ENCODE data around the gene BRD1. TPM values are rescaled to one million over a fixed set of nuclear protein-coding genes. Genes with fewer than 3 reads are reported as not detected.
"Not testable (repeated sequence)": the region's sequence is repeated elsewhere in the genome, so short reads cannot be mapped to it uniquely, and the experiment has no call there.

The BRD1 gene
- total RNA-seq, 1 donor from 2014 or later = 64.1 TPM

DNA sequence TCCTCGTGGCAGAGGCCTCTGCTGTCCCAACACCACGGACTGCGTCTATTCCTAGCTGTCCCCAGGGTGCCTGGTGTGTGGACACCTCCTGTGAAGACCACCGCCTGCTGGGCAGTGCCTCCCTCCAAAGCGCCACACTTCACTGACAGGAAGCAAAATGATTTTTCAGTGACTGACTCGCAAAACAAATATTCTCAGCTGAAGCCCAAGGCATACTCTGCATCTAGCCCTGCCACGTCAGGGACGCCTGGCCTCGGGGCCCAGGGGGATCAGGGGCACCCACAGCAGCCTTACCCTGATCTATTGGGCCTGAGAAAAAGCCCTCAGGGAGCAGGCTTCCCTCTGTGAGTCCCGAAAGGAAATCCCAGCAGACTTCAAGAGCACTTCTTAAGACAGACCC lies 2.2 kb downstream of the BRD1 start:
- Mint-ChIP-seq H3K36me3 (peaks cover 31% of the 10 kb centered on the region), H3K4me3 (peak overlapping the region; percentile 85), H3K4me1 (peaks cover 25% of the 10 kb centered on the region), H3K27me3 (ENCODE audit: low read depth) (no peaks in the 10 kb centered on the region), H3K27ac (peak overlapping the region; percentile 93), H3K9me3 (peaks cover 8% of the 10 kb centered on the region)
- TF ChIP-seq, protein P1, sequence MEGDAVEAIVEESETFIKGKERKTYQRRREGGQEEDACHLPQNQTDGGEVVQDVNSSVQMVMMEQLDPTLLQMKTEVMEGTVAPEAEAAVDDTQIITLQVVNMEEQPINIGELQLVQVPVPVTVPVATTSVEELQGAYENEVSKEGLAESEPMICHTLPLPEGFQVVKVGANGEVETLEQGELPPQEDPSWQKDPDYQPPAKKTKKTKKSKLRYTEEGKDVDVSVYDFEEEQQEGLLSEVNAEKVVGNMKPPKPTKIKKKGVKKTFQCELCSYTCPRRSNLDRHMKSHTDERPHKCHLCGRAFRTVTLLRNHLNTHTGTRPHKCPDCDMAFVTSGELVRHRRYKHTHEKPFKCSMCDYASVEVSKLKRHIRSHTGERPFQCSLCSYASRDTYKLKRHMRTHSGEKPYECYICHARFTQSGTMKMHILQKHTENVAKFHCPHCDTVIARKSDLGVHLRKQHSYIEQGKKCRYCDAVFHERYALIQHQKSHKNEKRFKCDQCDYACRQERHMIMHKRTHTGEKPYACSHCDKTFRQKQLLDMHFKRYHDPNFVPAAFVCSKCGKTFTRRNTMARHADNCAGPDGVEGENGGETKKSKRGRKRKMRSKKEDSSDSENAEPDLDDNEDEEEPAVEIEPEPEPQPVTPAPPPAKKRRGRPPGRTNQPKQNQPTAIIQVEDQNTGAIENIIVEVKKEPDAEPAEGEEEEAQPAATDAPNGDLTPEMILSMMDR (IDR thresholded peaks at IDR 0.05; ENCODE audit: unreplicated experiment) = no peak
- no peak for DNase-seq (ENCODE audit: low spot score in 2 of 2, unreplicated experiment in 2 of 2)

DNA sequence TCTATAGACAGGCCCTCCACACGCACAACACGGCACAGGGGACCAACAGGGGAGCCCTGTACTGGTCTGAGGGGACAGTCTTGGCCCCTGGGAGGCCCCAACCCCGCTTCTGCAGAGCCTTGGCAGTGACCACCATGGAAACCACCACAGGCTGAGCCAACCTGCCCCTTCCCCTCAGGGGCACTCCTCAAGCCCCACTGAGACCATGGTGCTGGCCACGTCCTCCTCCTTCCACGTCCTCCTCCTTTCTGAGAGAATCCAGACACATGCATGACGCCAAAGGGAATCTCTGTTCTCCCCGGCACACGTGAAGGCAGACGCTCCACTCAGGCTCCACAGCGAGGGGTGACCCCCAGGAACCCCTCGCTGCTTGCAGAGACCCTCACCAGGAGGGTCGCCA lies 2.7 kb downstream of the BRD1 start:
- Mint-ChIP-seq H3K27ac (peak overlapping the region; percentile 93), H3K4me3 (peak overlapping the region; percentile 85), H3K27me3 (ENCODE audit: low read depth) (no peaks in the 10 kb centered on the region), H3K36me3 (peaks cover 34% of the 10 kb centered on the region), H3K9me3 (peaks cover 7% of the 10 kb centered on the region), H3K4me1 (peaks cover 25% of the 10 kb centered on the region)
- TF ChIP-seq, protein P1 (IDR thresholded peaks at IDR 0.05; ENCODE audit: unreplicated experiment) = no peak
- no peak for DNase-seq (ENCODE audit: low spot score in 2 of 2, unreplicated experiment in 2 of 2)

DNA sequence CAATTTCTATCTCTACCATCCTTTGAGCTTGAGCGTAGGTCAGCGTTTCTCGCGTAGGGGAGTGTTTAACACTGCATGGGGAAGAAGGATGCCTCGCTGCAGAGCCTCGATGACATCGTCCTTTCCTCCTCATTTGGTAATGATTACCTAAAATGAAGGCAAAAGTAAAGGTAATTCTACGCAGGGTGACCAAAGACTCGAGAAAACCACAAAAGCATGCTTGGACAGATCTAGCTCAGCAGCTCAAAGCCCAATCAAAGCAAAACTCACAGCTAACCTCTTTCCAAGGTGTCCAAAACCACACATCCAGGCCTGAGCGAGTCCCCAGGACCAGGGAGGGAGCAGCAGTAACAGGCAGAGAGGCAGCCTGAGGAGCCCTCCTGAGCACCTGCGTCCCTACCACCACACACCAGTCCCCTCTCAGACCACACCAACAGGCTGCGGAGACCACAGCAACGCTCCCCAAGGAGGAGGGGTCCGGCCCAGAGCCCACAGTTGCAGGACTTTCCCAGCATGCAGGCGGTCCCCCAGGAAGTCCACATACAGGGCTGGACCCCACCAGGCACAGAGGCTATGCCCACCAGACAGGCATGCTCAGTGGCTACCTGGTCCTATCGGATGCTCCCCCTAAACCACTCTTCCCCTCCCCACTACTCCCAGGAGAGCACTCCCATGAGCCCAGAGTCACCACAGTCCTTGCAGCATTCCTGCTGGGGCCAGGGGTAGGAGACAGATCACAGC lies 3.3 kb downstream of the BRD1 start:
- Mint-ChIP-seq H3K27ac (peak overlapping the region; percentile 39), H3K36me3 (peaks cover 31% of the 10 kb centered on the region), H3K27me3 (ENCODE audit: low read depth) (no peaks in the 10 kb centered on the region), H3K4me3 (peak overlapping the region; percentile 85), H3K9me3 (peaks cover 1% of the 10 kb centered on the region), H3K4me1 (peaks cover 25% of the 10 kb centered on the region)
- TF ChIP-seq, protein P1 (IDR thresholded peaks at IDR 0.05; ENCODE audit: unreplicated experiment) = no peak
- no peak for DNase-seq (ENCODE audit: low spot score in 2 of 2, unreplicated experiment in 2 of 2)

- no peaks in the 10 kb centered on the region for H3K27me3 Mint-ChIP-seq (ENCODE audit: low read depth)
- H3K4me3 Mint-ChIP-seq = no peak overlapping the region
- H3K27ac Mint-ChIP-seq = no peak overlapping the region
These were observed 4.2 kb downstream of the BRD1 start for GRCh38 chr22:49823289-49824045.

GRCh38 chr22:49821741-49822140 lies 5.9 kb downstream of the BRD1 start:
- not testable (repeated sequence) for DNase-seq (ENCODE audit: low spot score in 2 of 2, unreplicated experiment in 2 of 2); H3K27ac Mint-ChIP-seq; H3K27me3 Mint-ChIP-seq (ENCODE audit: low read depth); H3K4me3 Mint-ChIP-seq; H3K9me3 Mint-ChIP-seq
- Mint-ChIP-seq H3K4me1 (peaks cover 25% of the 10 kb centered on the region), H3K36me3 (peaks cover 47% of the 10 kb centered on the region)

More at GRCh38 chr22:49823289-49824045, 4.2 kb downstream of the BRD1 start:
- Mint-ChIP-seq H3K9me3 (no peaks in the 10 kb centered on the region), H3K4me1 (peaks cover 25% of the 10 kb centered on the region), H3K36me3 (peaks cover 34% of the 10 kb centered on the region)
- TF ChIP-seq, protein P1 (IDR thresholded peaks at IDR 0.05; ENCODE audit: unreplicated experiment) = no peak
- DNase-seq (ENCODE audit: low spot score in 2 of 2, unreplicated experiment in 2 of 2) = no peak

DNA sequence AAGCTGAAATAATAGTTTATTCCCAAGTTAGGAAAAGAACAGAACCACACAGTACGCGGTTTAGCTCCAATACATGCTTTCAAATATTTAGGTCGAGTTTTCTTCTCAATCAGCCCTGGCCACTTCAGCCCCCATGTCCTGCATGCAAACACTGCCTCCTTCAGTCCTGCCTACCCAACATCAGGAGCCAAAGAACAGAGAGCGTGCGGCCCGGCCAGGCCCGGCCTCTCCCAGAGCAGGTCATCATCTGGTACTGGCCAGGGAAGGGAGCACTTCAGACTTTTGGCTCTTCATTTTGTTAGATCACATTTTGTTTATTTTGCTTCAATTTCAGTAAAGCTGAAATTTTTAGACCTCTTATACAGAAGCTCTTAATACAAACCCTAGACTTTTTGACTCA lies 6.7 kb downstream of the BRD1 start:
- no peak for DNase-seq (ENCODE audit: low spot score in 2 of 2, unreplicated experiment in 2 of 2)
- H3K9me3 Mint-ChIP-seq = no peaks in the 10 kb centered on the region
- no peak overlapping the region for H3K4me3 Mint-ChIP-seq
- no peak overlapping the region for H3K27ac Mint-ChIP-seq
- TF ChIP-seq, protein P1 (IDR thresholded peaks at IDR 0.05; ENCODE audit: unreplicated experiment) = no peak
- H3K4me1 Mint-ChIP-seq = peaks cover 22% of the 10 kb centered on the region
- H3K27me3 Mint-ChIP-seq (ENCODE audit: low read depth) = no peaks in the 10 kb centered on the region
- H3K36me3 Mint-ChIP-seq = peaks cover 47% of the 10 kb centered on the region
